ENCODE data around the gene STK32B. TPM values are rescaled to one million over a fixed set of nuclear protein-coding genes. Genes with fewer than 3 reads are reported as not detected.

STK32B gene
- total and polyA plus RNA-seq, 2 donors (not counting 3 experiments of a cell fraction or from before 2014, with no cell fraction given): 5.6 to 7.8 TPM

DNA sequence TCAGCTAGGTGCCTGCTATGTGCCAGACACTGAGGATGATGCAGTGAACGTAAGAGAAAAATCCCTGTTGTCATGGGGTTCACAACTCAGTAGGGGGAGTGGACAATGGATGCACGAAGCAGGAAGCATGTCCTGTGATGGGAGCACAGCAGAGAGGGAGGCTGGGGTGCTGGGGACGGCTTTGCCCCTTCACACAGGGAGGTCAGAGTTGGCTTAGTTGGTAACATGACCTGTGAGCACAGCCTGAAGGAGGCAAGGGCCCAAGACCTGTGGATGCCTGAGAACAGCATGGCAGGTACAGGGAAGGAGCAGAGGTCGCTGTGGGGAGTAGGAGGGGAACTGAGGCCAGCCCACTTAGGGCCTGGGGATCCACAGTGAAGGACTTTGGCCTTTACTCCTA is 109.4 kb downstream of the STK32B start:
- Histone ChIP-seq H3K27me3 (ENCODE audit: control insufficient read depth in 2 of 2, insufficient read depth in 2 of 2, low read length in 2 of 2) (no peaks in the 10 kb centered on the region), H3K36me3 (ENCODE audit: control insufficient read depth in 2 of 2, extremely low read depth in 1 of 2, insufficient read depth in 2 of 2, low read length in 2 of 2) (no peaks in the 10 kb centered on the region), H3K79me2 (ENCODE audit: control insufficient read depth, insufficient read depth, low read length) (no peaks in the 10 kb centered on the region), H3K4me1 (ENCODE audit: control insufficient read depth, extremely low read depth, insufficient read depth, low read length) (peaks cover 5% of the 10 kb centered on the region), H3K27ac (ENCODE audit: insufficient read depth, low read depth, low read length) (no peak overlapping the region), H3K9ac (replicated peaks; ENCODE audit: extremely low read depth, insufficient read depth, low read length) (no peak overlapping the region), H4K20me1 (replicated peaks; ENCODE audit: control insufficient read depth, extremely low read depth, insufficient read depth, low read length) (no peaks in the 10 kb centered on the region), H3K4me2 (ENCODE audit: insufficient read depth, low read length) (no peak overlapping the region), H3K4me3 (replicated peaks in 1 of 3; ENCODE audit: insufficient read depth in 1 of 3, low read depth in 1 of 3, low read length in 3 of 3) (no peak overlapping the region), H3K9me3 (replicated peaks; ENCODE audit: control insufficient read depth, insufficient read depth, low read length) (no peaks in the 10 kb centered on the region), H3K9me1 (replicated peaks; ENCODE audit: control insufficient read depth, extremely low read depth, insufficient read depth, low read length) (no peaks in the 10 kb centered on the region), H2AFZ (ENCODE audit: low read depth, low read length) (no peak overlapping the region)
- FAIRE-seq: no peak
- CTCF ChIA-PET: no interaction called here
- dilution Hi-C loops (cut with MboI; ENCODE audit: extremely low pct_ligation_motif_present, low sequenced_read_pairs): no loop called here
- no peak for TF ChIP-seq POLR2AphosphoS5 (IDR thresholded peaks at IDR 0.05; ENCODE audit: insufficient read depth, low read depth, low read length)
- no peak for TF ChIP-seq JUN (IDR thresholded peaks at IDR 0.05; ENCODE audit: borderline replicate concordance, insufficient read depth, insufficient read length, low read depth)
- TF ChIP-seq POLR2A (IDR thresholded peaks at IDR 0.05; ENCODE audit: low read depth, low read length): no peak
- TF ChIP-seq, protein P1, sequence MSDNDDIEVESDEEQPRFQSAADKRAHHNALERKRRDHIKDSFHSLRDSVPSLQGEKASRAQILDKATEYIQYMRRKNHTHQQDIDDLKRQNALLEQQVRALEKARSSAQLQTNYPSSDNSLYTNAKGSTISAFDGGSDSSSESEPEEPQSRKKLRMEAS (IDR thresholded peaks at IDR 0.05; ENCODE audit: insufficient read depth, insufficient read length): no peak
- TF ChIP-seq MYC (IDR thresholded peaks at IDR 0.05; ENCODE audit: low read depth, low read length): no peak
- no peak for DNase-seq (ENCODE audit: low read depth, low spot score)
- BruUV-seq (replicated peaks): no TSS peak
- POLR2A ChIA-PET: no interaction called here
- intact Hi-C loops (cut with micrococcal nuclease): no loop called here

DNA sequence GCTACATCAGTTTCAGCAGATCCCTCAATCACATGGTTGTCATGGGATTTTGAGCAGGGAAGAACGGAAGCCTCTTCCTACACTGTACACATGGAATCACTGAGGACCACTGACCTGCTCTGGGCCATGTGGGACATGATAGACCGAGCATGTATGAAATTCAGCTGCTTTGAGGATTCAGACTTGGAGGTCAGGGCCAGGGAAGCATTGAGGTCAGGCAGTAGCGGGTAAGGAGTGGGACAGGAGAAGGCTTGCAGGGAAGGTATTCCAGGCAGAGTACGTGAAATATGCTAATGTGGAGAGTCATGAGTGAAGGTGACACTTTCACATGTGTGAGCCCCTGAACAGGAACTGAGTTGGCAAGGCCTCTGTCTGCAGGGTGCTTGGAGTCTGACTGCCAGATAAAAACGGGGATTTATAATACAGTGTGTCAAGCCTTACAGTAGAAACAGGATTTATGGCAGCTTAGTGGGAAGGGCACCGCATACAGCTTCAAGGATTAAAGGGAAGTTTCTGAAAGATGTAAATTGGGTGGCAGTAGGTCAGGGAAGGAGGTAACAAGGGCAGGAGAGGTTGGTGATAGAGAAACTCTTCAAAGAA is 111.7 kb downstream of the STK32B start:
- Histone ChIP-seq H4K20me1 (replicated peaks; ENCODE audit: control insufficient read depth, extremely low read depth, insufficient read depth, low read length) (no peaks in the 10 kb centered on the region), H3K79me2 (ENCODE audit: control insufficient read depth, insufficient read depth, low read length) (no peaks in the 10 kb centered on the region), H3K4me3 (replicated peaks in 1 of 3; ENCODE audit: insufficient read depth in 1 of 3, low read depth in 1 of 3, low read length in 3 of 3) (no peak overlapping the region), H2AFZ (ENCODE audit: low read depth, low read length) (no peak overlapping the region), H3K27ac (ENCODE audit: insufficient read depth, low read depth, low read length) (no peak overlapping the region), H3K9me3 (replicated peaks; ENCODE audit: control insufficient read depth, insufficient read depth, low read length) (no peaks in the 10 kb centered on the region), H3K4me1 (ENCODE audit: control insufficient read depth, extremely low read depth, insufficient read depth, low read length) (peaks cover 12% of the 10 kb centered on the region), H3K4me2 (ENCODE audit: insufficient read depth, low read length) (no peak overlapping the region), H3K9ac (replicated peaks; ENCODE audit: extremely low read depth, insufficient read depth, low read length) (no peak overlapping the region), H3K36me3 (ENCODE audit: control insufficient read depth in 2 of 2, extremely low read depth in 1 of 2, insufficient read depth in 2 of 2, low read length in 2 of 2) (no peaks in the 10 kb centered on the region), H3K27me3 (ENCODE audit: control insufficient read depth in 2 of 2, insufficient read depth in 2 of 2, low read length in 2 of 2) (no peaks in the 10 kb centered on the region), H3K9me1 (replicated peaks; ENCODE audit: control insufficient read depth, extremely low read depth, insufficient read depth, low read length) (no peaks in the 10 kb centered on the region)
- no peak for DNase-seq (ENCODE audit: low read depth, low spot score)
- POLR2A ChIA-PET: no interaction called here
- no peak for FAIRE-seq
- CTCF ChIA-PET: interaction anchor here (0.6 kb wide), 1 partner anchor 177 kb away, joined by 3 read pairs; no protein-coding TSS in a partner anchor
- intact Hi-C loops (cut with micrococcal nuclease): no loop called here
- TF ChIP-seq FOS (IDR thresholded peaks at IDR 0.05; ENCODE audit: borderline replicate concordance, insufficient read depth, low read length) (no peak), POLR2A (IDR thresholded peaks at IDR 0.05; ENCODE audit: low read depth, low read length) (no peak), JUN (IDR thresholded peaks at IDR 0.05; ENCODE audit: borderline replicate concordance, insufficient read depth, insufficient read length, low read depth) (no peak), EZH2 (IDR thresholded peaks at IDR 0.05; ENCODE audit: borderline replicate concordance, low read depth, low read length, severe bottlenecking) (no peak), GATA2 (IDR thresholded peaks at IDR 0.05; ENCODE audit: insufficient read depth, insufficient read length, low read depth, low read length) (no peak), POLR2AphosphoS5 (IDR thresholded peaks at IDR 0.05; ENCODE audit: insufficient read depth, low read depth, low read length) (no peak), MYC (IDR thresholded peaks at IDR 0.05; ENCODE audit: low read depth, low read length) (no peak)
- TF ChIP-seq, protein P2, sequence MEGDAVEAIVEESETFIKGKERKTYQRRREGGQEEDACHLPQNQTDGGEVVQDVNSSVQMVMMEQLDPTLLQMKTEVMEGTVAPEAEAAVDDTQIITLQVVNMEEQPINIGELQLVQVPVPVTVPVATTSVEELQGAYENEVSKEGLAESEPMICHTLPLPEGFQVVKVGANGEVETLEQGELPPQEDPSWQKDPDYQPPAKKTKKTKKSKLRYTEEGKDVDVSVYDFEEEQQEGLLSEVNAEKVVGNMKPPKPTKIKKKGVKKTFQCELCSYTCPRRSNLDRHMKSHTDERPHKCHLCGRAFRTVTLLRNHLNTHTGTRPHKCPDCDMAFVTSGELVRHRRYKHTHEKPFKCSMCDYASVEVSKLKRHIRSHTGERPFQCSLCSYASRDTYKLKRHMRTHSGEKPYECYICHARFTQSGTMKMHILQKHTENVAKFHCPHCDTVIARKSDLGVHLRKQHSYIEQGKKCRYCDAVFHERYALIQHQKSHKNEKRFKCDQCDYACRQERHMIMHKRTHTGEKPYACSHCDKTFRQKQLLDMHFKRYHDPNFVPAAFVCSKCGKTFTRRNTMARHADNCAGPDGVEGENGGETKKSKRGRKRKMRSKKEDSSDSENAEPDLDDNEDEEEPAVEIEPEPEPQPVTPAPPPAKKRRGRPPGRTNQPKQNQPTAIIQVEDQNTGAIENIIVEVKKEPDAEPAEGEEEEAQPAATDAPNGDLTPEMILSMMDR (IDR thresholded peaks at IDR 0.05; ENCODE audit: extremely low read depth in 1 of 2, insufficient read depth in 1 of 2, low read depth in 1 of 2, low read length in 2 of 2): no peak
- TF ChIP-seq, protein P1 (IDR thresholded peaks at IDR 0.05; ENCODE audit: insufficient read depth, insufficient read length): no peak
- dilution Hi-C loops (cut with MboI; ENCODE audit: extremely low pct_ligation_motif_present, low sequenced_read_pairs): no loop called here
- BruUV-seq (replicated peaks): no TSS peak

Measured in endothelial cell of umbilical vein (primary cell).